HG03457 (cell line): ENCODE measurements around the gene DNAJC10.
"Not testable (repeated sequence)": the region's sequence is repeated elsewhere in the genome, so short reads cannot be mapped to it uniquely, and the experiment has no call there.

Source experiments
- ATAC-seq: cut with Tn5 transposase; IDR thresholded peaks from one replicate; pipeline ENCODE4 v1.9.1; 2021; ENCODE audit warnings: moderate number of reproducible peaks; ENCODE audit not compliant: unreplicated experiment

Gene DNAJC10

GRCh38 chr2:182719116-182719515, 3.1 kb downstream of the DNAJC10 start:
- ATAC-seq: not testable (repeated sequence)

- no peak for ATAC-seq
Observed at GRCh38 chr2:182724656-182725055, 8.6 kb downstream of the DNAJC10 start.

- ATAC-seq: no peak
Observed at GRCh38 chr2:182726473-182726872, 10.4 kb downstream of the DNAJC10 start.

GRCh38 chr2:182728014-182728413, 12.0 kb downstream of the DNAJC10 start:
- no peak for ATAC-seq

GRCh38 chr2:182729710-182730339, 13.8 kb downstream of the DNAJC10 start:
- no peak for ATAC-seq

- ATAC-seq: no peak
Observed at GRCh38 chr2:182730486-182730885, 14.4 kb downstream of the DNAJC10 start.

GRCh38 chr2:182732736-182733135, 16.7 kb downstream of the DNAJC10 start:
- ATAC-seq: no peak

GRCh38 chr2:182733572-182733971, 17.5 kb downstream of the DNAJC10 start:
- no peak for ATAC-seq

GRCh38 chr2:182736856-182737255, 20.8 kb downstream of the DNAJC10 start:
- not testable (repeated sequence) for ATAC-seq

GRCh38 chr2:182740701-182741100, 24.6 kb downstream of the DNAJC10 start:
- ATAC-seq: no peak

- ATAC-seq: no peak
Observed at GRCh38 chr2:182741620-182742019, 25.6 kb downstream of the DNAJC10 start.

- ATAC-seq: no peak
Observed at GRCh38 chr2:182744490-182744889, 28.4 kb downstream of the DNAJC10 start.

GRCh38 chr2:182745061-182745460, 29.0 kb downstream of the DNAJC10 start:
- ATAC-seq: no peak

- not testable (repeated sequence) for ATAC-seq
Observed at GRCh38 chr2:182745894-182746293, 29.8 kb downstream of the DNAJC10 start.

GRCh38 chr2:182754231-182754630, 38.2 kb downstream of the DNAJC10 start:
- ATAC-seq: no peak

- no peak for ATAC-seq
Observed at GRCh38 chr2:182758379-182758778, 42.3 kb downstream of the DNAJC10 start.

- ATAC-seq: no peak
Observed at GRCh38 chr2:182761903-182762302, 45.8 kb downstream of the DNAJC10 start.

- no peak for ATAC-seq
Observed at GRCh38 chr2:182763311-182763912, 47.4 kb downstream of the DNAJC10 start.

- ATAC-seq: no peak
Observed at GRCh38 chr2:182766626-182767025, 50.6 kb downstream of the DNAJC10 start.

- no peak for ATAC-seq
Observed at GRCh38 chr2:182767578-182767977, 51.5 kb downstream of the DNAJC10 start.

- ATAC-seq: not testable (repeated sequence)
Observed at GRCh38 chr2:182768950-182769349, 52.9 kb downstream of the DNAJC10 start.

- ATAC-seq: no peak
Observed at GRCh38 chr2:182779323-182779722, 63.3 kb downstream of the DNAJC10 start.

- not testable (repeated sequence) for ATAC-seq
Observed at GRCh38 chr2:182781099-182781498, 65.0 kb downstream of the DNAJC10 start.
